GM19025 (cell line): ENCODE measurements around the gene NMNAT2.
"Not testable (repeated sequence)": the region's sequence is repeated elsewhere in the genome, so short reads cannot be mapped to it uniquely, and the experiment has no call there.

Experiments
- ATAC-seq: cut with Tn5 transposase; IDR thresholded peaks from one replicate; pipeline ENCODE4 v1.9.1; 2021; ENCODE audit warnings: mild to moderate bottlenecking, low read depth, moderate library complexity; ENCODE audit not compliant: unreplicated experiment

Gene NMNAT2

GRCh38 chr1:183243161-183244050 lies 174.8 kb downstream of the NMNAT2 start:
- ATAC-seq, result no peak

GRCh38 chr1:183242556-183242955 lies 175.6 kb downstream of the NMNAT2 start:
- ATAC-seq, result no peak

DNA sequence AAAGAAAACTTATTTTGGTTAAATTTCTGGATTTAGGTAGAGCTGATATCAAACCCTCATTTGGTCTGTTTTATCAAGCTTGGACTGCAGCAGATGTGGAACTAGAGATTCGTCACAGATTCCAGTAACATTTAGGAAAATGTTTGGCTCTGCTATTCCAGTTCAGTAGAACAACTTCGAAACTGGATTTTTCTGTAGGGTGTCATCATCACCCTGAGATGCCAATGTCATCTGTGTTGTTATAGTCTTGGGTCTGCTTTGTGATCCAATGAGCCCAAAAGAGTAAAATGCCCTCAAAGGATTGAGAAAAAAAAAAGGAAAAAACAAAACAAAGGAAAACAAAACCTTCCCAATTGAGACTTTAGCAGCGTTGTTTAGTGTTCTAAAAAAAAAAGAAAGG lies 176.7 kb downstream of the NMNAT2 start:
- no peak for ATAC-seq

DNA sequence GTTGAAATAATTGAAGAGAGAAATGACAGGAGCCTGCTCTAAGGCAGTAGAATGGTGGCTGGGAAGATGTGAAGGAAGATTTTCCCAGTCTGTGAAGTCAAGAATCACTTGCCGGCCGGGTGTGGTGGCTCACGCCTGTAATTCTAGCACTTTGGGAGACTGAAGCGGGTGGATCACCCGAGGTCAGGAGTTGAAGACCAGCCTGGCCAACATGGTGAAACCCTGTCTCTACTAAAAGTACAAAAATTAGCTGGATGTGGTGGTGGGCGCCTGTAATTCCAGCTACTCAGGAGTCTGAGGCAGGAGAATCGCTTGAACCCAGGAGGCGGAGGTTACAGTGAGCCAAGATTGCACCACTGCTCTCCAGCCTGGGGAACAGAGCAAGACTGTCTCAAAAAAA lies 177.3 kb downstream of the NMNAT2 start:
- not testable (repeated sequence) for ATAC-seq

- ATAC-seq, result no peak
These were observed 177.7 kb downstream of the NMNAT2 start for GRCh38 chr1:183240526-183240825.

DNA sequence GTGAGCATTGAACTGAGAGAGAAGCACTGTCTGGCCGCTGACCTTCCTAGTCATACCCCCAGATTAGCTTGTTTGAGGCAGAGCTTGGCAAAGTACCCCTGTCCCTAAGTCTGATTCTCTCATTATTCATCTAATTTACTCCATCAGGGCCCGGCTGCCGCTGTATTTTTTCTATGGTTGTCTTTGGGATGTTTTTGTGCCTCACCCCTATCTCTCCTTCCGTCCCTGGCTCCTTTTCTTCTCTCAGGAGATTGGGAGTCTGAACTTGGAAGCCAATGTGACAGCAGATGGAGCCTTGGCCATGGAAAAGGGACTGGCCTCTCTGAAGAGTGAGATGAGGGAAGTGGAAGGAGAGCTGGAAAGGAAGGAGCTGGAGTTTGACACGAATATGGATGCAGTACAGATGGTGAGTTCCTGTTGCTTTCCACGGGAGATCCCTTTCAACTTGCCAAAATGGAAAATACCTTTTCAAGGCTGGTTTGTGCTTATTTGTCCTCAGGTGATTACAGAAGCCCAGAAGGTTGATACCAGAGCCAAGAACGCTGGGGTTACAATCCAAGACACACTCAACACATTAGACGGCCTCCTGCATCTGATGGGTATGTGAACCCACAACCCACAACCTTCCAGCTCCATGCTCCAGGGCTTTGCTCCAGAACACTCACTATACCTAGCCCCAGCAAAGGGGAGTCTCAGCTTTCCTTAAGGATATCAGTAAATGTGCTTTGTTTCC lies 178.2 kb downstream of the NMNAT2 start:
- no peak for ATAC-seq

DNA sequence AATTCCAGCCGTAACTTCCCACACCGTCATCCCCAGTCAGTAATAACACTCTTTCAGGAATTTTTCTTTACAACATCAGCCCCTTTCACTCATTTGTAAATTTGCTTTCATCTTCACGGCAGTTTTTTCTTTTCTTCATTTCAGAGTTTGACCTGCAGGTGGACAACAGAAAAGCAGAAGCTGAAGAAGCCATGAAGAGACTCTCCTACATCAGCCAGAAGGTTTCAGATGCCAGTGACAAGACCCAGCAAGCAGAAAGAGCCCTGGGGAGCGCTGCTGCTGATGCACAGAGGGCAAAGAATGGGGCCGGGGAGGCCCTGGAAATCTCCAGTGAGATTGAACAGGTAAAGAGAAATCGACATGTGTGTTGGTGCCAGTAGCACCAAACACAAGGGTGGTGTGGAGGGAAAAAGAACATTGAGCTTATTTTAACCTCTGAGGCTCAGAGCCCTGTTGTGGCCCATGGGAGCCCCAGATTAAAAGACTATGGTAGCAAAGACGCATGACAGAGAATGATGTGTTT lies 178.9 kb downstream of the NMNAT2 start:
- no peak for ATAC-seq

- ATAC-seq, result no peak
These were observed 180.1 kb downstream of the NMNAT2 start for GRCh38 chr1:183238071-183238470.

DNA sequence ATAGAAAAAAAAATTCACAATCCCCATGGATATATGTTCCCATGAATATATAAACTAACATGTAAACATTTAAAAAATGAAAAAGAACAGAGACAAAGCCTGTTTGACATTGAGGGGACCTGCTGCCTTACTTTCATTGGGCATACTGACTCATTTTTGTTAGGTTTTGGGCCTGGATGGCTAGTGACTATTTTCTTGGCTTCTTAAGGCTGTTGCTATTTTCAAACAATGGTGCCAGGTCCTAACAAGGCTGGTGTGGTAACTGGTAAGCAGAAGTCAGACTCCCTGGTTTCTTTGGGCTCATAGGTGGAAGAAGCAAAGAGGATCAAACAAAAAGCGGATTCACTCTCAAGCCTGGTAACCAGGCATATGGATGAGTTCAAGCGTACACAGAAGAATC lies 181.1 kb downstream of the NMNAT2 start:
- ATAC-seq, result no peak

- ATAC-seq, result no peak
These were observed 181.9 kb downstream of the NMNAT2 start for GRCh38 chr1:183236158-183236725.

- no peak for ATAC-seq
These were observed 182.7 kb downstream of the NMNAT2 start for GRCh38 chr1:183235503-183235902.

DNA sequence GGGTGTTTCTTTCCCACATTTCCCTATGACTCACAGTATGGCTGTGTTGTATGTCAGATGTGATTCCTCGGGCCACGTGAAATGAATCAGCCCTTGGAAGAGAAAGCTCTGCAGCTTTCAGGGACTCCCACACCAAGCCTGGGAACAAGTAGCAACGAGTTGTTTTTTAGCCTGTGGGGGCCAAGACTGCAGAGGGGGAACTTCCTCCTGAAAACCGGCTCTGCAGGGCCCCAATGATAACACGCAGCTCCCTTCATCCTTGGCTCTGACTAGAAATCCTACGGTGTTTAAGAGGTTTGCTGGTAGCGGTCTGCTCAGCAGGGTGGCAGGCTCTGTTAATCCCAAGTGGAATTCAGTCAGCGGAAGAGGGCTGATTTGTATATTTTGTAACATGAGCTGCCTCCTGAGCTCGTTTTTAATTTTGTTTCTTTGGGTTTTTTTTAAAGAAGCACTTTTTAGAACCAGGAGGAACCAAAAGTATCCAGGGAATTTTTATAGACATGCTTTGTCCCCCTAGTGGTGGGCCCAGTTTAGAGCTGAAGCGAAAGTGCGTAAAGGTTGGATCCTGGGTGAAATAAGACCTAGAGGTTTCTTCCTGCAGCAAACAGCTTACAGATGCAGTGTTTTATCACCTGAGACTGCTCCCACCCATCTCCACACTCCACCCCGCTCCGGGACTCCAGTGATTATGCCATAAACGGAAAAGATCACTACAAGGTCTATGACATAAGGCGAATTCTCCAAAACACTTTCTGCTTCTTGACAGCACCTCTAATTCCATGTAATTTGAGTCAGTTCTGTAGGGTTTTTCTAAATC lies 183.3 kb downstream of the NMNAT2 start:
- ATAC-seq, result no peak

GRCh38 chr1:183233113-183233512 lies 185.1 kb downstream of the NMNAT2 start:
- no peak for ATAC-seq

- no peak for ATAC-seq
These were observed 186.6 kb downstream of the NMNAT2 start for GRCh38 chr1:183231545-183231944.

- no peak for ATAC-seq
These were observed 187.8 kb downstream of the NMNAT2 start for GRCh38 chr1:183230413-183230812.

DNA sequence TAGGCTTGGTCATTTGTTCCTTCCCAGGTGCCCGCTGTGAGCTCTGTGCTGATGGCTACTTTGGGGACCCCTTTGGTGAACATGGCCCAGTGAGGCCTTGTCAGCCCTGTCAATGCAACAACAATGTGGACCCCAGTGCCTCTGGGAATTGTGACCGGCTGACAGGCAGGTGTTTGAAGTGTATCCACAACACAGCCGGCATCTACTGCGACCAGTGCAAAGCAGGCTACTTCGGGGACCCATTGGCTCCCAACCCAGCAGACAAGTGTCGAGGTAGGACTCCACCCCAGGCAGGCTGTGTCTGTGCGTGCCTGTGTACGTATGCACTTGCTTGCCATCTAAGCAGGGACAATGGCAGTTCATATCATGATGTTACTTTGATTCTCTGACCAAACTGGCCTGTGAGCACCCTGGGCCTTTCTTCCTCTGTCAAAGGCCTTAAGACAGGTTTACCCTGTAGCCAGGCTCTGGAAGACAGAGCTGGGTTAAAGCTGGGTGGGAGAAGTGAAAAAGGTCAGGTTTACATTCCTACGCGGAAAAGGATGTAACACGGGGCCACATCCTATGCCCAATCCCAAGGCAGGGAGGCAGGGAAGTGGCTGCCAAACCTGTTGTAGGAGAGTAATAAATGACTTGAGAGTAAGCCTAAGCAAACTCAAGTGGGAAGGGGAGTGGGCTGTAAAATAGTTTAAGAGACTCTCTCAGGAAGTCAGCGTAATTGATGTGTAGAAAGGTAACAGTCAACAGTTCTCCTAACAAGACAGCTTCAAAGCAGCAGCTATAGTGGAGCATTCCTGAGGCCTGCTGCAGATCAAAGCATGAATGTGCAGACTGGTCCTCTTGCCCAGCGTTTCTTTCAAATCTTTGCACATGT lies 189.6 kb downstream of the NMNAT2 start:
- ATAC-seq, result no peak

GRCh38 chr1:183227422-183228346 lies 190.5 kb downstream of the NMNAT2 start:
- ATAC-seq, result no peak

GRCh38 chr1:183226963-183227362 lies 191.2 kb downstream of the NMNAT2 start:
- no peak for ATAC-seq

DNA sequence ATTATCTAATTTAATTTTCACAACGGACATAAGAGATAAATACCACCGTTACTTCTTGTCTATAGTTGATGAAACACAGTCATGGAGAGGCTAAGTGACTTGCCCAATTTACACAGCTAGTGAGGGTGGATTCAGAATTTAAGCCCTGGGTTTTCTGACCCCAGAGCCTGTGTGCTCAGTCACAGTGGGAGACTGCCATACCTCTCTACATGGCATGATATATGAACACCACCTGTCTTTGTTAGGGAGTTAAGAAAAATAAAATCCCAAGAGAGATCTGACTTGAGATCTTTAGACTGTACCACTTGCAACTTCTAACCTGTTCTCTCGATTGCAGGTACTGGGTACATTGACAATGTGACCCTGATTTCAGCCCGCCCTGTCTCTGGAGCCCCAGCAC lies 191.8 kb downstream of the NMNAT2 start:
- no peak for ATAC-seq
